Stimulated activated CD8-positive, alpha-beta memory T cell treated with anti-CD3 and anti-CD28 coated beads, Interleukin-12 subunit alpha, Interleukin-12 subunit beta, amount 100 ng/mL, for 1 hour (primary cell): ENCODE measurements around the gene TMEM184A.

Source experiments
- DNase-seq: peaks from one replicate; pipeline ENCODE4 v3.0.0-alpha.2; 2020; ENCODE audit warnings: low read depth

The TMEM184A gene

GRCh38 chr7:1567049-1567771 lies 11.2 kb upstream of the TMEM184A start:
- DNase-seq, result no peak

GRCh38 chr7:1566687-1567048 lies 10.7 kb upstream of the TMEM184A start:
- DNase-seq, result no peak

DNA sequence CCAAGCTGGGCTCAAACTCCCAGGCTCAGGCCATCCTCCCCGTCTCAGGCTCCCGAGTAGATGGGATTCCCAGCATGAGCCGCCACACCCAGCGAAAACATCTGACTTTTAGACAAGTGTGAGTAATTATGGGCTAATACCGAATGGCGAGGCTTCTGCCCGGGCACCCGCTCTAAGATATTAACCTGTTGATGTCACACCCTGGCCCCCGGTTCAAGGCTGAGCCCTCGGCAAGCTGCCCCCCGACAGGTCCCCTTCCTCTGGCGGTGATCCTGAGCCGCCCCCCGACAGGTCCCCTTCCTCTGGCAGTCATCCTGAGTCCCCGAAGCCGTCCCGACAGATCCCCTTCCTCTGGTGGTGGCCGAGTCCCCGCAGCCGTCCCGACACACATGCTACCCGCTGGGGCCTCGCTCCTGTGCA lies 8.6 kb upstream of the TMEM184A start:
- DNase-seq, result no peak

DNA sequence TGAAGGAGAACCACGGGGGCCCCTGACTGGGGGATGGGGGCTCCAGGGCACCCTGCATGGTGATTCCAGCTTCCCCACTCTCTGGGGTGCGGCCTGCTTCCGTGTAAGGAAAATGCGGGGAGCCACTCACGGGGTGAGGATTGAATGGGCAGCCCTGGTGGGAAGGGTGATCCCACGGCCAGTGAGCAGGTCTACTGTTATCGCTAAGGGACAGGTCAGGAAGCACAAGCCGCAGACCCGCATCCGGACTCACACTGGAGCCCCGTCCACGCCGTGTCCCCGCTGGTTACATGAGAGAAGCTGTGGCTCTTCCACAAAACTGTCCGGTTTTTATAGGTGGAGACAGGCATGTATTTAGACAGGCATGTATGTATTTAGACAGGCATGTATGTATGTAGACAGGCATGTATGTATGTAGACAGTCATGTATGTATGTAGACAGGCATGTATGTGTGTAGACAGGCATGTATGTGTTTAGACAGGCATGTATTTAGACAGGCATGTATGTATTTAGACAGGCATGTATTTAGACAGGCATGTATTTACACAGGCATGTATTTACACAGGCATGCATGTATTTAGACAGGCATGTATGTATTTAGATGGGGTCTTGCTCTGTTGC lies 8.1 kb upstream of the TMEM184A start:
- no peak for DNase-seq

DNA sequence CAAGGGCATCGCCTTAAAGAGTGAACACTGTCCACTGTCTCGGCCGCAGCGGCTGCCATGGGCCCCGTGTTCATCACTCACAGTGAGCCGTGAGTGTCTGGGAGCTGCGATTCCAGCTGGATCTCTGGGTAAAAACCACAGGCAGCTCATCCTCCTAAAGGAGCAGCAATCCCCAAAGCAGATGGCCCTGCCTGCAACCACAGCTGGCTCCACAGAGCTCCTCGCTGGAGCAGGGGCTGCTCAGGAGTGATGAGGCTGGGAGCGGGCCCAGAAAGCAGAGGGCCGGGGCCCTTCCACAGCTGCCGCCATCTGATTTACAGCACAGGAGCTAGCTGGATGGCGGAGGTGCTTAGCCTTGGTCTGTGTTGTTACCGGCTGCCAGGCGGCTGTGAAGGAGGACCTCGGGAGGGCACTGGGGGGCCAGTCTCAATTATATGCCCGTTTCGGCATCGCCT lies 6.6 kb upstream of the TMEM184A start:
- no peak for DNase-seq

- no peak for DNase-seq
These were observed 6.1 kb upstream of the TMEM184A start for GRCh38 chr7:1562116-1562515.

DNA sequence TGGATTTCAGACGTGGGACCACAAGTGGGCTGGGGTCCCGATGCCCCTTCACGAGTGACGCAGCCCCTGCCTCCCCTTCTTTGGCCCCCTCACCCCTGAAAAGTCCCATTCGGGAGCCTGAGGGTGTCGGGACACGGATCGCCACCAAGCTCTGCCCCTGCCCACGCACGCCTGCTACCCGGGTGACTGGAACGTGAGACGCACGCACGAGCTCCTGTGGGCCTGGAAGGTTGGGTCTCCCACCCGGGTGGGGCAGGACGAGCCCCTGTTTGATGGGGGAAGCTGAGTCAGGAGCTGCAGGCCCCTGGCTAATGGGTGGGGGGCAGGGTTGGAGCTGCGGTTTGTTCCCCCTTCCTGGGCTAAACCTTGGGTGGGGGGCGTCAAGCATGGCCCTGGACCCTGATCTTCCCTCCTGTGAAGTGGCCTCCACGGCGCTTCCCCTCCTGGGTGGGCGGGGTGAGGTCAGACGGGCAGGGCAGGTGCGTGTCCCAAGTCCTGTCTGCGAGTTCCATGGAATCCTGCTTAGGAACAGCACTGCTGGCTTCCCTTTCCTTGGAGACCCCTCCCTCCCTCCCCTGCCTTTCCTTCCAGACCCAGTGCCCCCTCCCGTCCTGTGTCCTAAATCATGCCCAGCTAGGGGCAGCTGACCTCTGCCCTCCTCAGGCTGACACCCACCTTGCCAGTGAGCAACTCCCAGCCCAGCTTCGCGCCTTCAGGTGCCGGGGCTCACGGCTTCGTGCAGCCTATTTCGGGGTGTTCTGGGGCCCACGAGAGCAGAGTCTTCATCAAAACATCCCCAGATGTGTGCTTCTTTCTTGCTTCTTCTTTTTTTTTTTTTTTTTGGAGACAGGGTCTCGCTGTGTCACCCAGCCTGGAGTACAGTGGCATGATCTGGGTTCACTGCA lies 5.3 kb upstream of the TMEM184A start:
- DNase-seq, result no peak

DNA sequence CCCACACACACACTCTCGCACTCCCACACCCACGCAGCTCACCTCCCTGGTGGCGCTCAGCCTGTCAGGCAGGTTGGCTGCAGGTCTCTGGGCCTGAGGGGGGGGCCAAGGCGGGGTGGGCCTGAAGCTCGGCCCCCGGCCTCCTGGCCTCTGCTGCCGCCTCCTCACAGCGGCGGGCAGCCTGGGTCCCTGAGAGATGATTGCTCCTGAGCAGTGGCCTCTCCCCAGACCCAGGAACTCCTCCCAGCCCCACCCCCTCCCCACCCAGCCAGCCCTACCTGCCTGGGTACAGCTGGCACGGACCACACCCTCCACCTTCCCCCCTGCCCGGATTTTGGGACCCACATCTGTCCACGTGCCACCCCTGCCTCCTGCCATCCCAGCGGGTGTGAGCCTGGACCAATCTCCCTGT lies 4.6 kb upstream of the TMEM184A start:
- DNase-seq, result no peak

DNA sequence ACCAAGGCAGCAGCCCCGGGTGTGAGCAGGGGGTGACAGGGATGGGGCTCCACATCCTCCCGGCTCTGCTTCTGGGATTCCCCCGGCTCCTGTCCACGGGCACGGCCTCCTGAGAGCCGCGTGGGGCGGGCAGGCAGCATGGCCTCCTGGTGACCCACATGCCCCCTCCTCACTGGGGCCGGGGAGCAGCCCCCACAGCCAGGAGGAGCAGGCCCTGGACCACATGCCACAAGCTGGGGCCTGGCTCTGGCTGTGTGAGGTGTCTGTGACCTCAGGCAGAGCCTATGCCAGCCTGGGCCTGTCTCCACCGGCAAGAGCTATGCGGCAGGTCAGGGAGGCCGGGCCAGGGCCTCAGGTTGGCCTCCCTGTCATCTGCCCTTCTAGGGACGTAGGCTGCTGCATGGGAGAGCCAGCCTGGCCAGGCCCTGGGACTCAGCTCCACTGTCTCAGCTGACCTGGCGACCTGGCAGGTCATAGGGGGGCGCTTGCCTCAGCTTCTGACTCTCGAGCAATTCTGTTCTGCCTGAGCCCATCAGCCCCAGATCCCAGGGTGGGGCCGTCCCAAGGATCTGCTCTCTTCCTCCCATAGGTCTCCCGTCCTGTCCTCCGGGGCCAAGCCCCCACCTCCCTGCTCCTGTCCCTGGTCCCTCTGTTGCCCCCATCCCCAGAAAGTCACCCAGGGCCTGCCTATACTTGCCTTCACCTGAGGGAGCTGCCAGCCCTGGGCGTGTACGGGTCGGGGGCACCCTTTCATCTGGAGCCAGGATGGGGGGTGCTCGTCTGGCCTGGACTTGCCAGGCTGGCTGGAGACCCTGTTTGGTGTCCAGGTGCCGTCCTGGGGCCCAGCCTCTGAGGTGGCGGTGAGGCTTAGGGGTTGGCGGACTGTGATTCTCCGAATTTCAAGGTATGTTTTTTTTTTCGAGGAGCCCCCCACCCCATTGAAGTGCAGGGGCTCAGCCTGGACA lies 3.9 kb upstream of the TMEM184A start:
- no peak for DNase-seq

GRCh38 chr7:1558841-1559625 lies 3.0 kb upstream of the TMEM184A start:
- no peak for DNase-seq

DNA sequence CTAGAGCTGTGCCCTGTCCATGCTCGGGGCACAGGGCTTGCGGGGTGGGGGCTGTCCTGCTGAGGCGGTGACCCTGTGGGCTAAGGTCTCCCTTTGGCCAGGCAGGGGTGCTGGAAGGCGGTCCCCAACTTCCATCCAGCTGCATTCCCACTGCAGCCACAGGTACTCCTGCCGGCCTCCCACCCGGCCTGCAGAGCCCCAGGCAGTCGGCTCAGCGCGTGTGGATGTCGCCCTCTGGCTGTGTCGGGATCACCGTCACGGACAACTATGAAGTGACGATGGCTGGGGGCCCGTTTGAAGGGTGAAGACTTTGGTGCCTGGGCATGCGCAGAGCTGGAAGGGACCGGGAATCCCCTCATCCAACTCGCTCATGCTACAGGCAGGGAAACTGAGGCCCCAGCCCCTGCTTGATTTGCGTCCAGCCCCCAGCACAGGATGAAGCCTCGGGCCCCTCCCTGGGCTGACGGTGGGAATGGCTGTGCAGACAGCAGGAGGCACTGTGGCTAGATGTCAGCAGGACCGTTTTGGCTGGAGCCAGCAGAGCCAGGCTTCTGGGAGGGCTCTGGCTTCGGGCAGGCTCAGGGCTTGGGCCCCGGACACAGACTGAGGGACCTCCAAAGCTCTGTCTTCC lies 2.3 kb upstream of the TMEM184A start:
- no peak for DNase-seq

GRCh38 chr7:1557771-1558170 lies 1.8 kb upstream of the TMEM184A start:
- DNase-seq, result no peak

GRCh38 chr7:1557006-1557405 lies 1.0 kb upstream of the TMEM184A start:
- DNase-seq, result no peak

DNA sequence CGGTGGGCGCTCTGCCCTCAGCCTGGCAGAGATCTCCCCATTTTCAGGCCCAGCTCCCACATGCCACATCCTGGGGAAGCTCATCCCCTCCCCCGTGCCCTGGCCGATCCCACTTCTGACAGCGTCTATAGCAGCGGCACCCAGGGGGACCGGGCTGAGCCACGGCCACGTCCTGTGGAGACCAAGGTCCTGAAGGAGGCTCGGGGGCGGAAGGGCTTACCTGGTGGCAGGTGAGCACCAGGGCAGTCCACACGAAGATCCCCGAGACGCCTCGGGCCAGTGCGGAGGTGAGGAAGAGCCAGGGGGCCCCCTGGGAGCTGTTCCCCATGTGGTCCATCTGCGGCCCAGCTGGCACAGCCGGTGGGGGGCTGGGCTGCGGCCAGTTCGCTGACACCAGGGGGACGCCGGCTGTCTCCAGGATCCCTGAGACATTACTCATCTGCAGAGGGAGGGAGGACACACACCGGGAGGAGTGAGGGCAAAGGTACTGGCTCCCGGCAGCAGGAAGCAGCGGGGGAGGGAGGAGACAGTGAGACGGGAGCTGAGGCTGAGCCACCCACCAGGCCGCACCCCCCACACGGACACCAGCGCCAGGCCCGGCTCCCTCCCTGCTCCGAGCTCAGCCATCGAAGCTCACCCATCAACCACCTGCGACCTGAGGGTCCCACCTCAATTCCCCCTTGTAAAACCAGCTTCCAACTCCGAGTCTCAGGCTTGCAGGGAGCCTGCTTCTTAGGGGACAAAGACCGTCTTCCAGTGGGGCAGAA lies 776 bp downstream of the TMEM184A start:
- no peak for DNase-seq

GRCh38 chr7:1554333-1555045 lies 1.5 kb downstream of the TMEM184A start:
- DNase-seq, result no peak

DNA sequence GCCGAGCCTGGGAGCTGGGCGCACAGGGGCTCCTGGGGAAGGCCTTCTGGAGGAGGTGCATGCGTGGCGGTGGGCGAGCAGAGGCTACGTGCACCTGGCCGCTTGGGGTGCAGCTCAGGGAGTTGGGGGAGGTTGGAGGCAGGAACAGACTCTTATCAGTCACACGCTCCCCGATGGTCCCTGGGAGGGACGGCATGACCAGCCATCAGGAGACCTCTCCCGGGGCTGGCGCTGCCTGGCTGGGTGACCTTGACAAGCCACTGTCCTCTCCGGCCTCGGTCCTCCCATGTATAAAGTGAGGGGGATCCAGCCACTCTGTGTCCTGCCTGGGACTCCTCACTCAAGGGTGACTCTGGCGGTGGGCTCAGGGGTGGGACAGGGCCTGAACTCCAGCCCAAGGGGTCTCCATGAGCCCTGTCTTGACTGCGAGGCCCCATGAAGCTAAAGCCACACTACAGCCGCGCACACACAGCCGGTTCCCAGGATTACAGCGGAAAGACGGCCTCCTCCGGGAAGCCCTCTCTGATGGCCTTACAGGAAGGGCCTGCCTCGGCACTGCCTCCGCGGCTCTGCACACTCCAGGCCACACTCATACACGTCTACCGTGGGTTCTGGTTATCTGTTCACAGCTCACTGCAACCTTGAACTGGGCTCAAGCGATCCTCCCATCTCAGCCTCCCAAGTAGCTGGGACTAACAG lies 2.3 kb downstream of the TMEM184A start:
- DNase-seq, result no peak

DNA sequence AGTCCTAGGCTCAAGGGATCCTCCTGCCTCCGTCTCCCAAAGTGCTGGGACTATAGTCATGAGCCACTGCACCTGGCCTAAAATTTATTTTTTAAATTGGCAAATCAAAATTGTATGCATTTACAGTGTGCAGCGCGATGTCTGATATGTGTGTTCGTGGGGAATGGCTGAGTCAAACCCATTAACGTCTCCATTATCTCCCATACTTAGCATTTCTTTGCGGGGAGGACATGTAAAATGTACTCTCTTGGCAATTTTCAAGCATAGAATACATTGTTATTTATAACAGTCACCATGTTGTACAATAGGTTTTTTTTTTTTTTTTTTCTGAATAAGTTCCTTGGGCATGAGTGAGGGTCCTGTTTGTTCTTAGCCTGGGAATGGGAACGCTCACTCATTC lies 3.8 kb downstream of the TMEM184A start:
- DNase-seq, result no peak

DNA sequence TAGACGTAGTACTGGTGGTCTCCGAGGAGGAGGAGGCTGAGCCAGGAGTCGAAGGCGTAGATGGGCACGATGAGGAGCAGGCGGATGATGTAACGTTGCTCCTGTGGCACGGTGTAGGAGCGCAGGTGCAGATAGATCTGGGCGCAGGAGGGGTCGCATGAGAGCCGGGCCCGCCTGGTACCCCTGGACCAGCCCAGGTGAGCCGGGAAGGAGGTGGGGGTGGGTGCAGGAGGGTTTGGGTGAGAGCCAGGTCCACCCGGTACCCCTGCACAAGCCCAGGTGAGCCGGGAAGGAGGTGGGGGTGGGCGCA lies 5.2 kb downstream of the TMEM184A start:
- no peak for DNase-seq
